ENCODE results near the gene ADAMTS12. TPM values are rescaled to one million over a fixed set of nuclear protein-coding genes. Genes with fewer than 3 reads are reported as not detected.
A peak's percentile ranks its signal among the peaks of the same experiment; 100 is the strongest.
"Not testable (repeated sequence)": the region's sequence is repeated elsewhere in the genome, so short reads cannot be mapped to it uniquely, and the experiment has no call there.

The ADAMTS12 gene
- total and polyA plus RNA-seq, 3 experiments from 2014 or later = not detected

- DNase-seq = no peak
- Mint-ChIP-seq H3K27ac (no peak overlapping the region), H3K36me3 (no peaks in the 10 kb centered on the region), H3K4me1 (no peaks in the 10 kb centered on the region), H3K27me3 (peaks cover 1 to 3% of the 10 kb centered on the region in 2 donors), H3K9me3 (peaks cover 0 to 2% (median 0%) of the 10 kb centered on the region in 5 donors), H3K4me3 (no peak overlapping the region)
- POLR2A ChIA-PET = no interaction called here
- H3K36me3 ChIP-seq (ENCODE audit: insufficient read depth, low read length) = no peaks in the 10 kb centered on the region
- CTCF ChIA-PET = no interaction called here
- no peak overlapping the region for H3K27ac ChIP-seq (ENCODE audit: low read depth, low read length)
- no peaks in the 10 kb centered on the region for H3K9me3 ChIP-seq (ENCODE audit: low read length)
- H3K27me3 ChIP-seq (ENCODE audit: insufficient read depth, low read length, poor library complexity, severe bottlenecking) = no peaks in the 10 kb centered on the region
- H3K4me3 ChIP-seq (ENCODE audit: low read length) = no peak overlapping the region
- no peaks in the 10 kb centered on the region for H3K4me1 ChIP-seq (ENCODE audit: insufficient read depth, low read length)
Measured at GRCh38 chr5:33524476-33524875, 367.3 kb downstream of the ADAMTS12 start.

GRCh38 chr5:33523208-33523771, 368.5 kb downstream of the ADAMTS12 start:
- H3K36me3 Mint-ChIP-seq = no peaks in the 10 kb centered on the region
- H3K4me3 Mint-ChIP-seq = no peak overlapping the region
- no peak for DNase-seq
- no peak overlapping the region for H3K4me3 ChIP-seq (ENCODE audit: low read length)
- H3K9me3 ChIP-seq (ENCODE audit: low read length) = no peaks in the 10 kb centered on the region
- no peaks in the 10 kb centered on the region for H3K4me1 Mint-ChIP-seq
- H3K36me3 ChIP-seq (ENCODE audit: insufficient read depth, low read length) = no peaks in the 10 kb centered on the region
- no peak overlapping the region for H3K27ac ChIP-seq (ENCODE audit: low read depth, low read length)
- ChIA-PET POLR2A (no interaction called here), CTCF (no interaction called here)
- H3K27me3 ChIP-seq (ENCODE audit: insufficient read depth, low read length, poor library complexity, severe bottlenecking) = no peaks in the 10 kb centered on the region
- peaks cover 1 to 6% of the 10 kb centered on the region in 2 donors for H3K27me3 Mint-ChIP-seq
- H3K27ac Mint-ChIP-seq = no peak overlapping the region
- no peaks in the 10 kb centered on the region for H3K4me1 ChIP-seq (ENCODE audit: insufficient read depth, low read length)
- peaks cover 0 to 4% (median 0%) of the 10 kb centered on the region in 5 donors for H3K9me3 Mint-ChIP-seq

DNA sequence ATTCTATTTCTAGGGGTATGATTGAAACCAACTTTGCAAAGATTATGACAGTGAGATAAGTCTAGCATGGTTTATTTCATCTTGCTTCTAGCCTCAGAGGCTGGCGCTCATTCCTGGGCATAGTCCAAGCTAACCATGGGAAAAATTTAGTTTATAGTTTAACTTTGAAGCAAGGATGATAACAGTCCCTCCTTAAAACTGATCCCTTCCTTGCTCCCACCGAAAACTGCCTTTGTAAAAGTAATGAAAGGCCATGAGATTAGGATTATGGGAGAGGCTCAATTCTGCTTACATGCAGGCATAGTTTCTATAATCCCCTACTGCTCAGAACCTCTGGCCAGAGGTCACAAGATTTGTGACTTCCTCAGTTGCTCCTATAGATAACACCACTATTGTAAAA, 375.4 kb downstream of the ADAMTS12 start:
- H3K27me3 Mint-ChIP-seq = peaks cover 4 to 10% of the 10 kb centered on the region in 2 donors
- ChIA-PET POLR2A (no interaction called here), CTCF (no interaction called here)
- no peaks in the 10 kb centered on the region for H3K4me1 ChIP-seq (ENCODE audit: insufficient read depth, low read length)
- H3K27ac Mint-ChIP-seq = no peak overlapping the region
- H3K36me3 ChIP-seq (ENCODE audit: insufficient read depth, low read length) = no peaks in the 10 kb centered on the region
- DNase-seq = no peak
- H3K4me3 ChIP-seq (ENCODE audit: low read length) = no peak overlapping the region
- no peaks in the 10 kb centered on the region for H3K27me3 ChIP-seq (ENCODE audit: insufficient read depth, low read length, poor library complexity, severe bottlenecking)
- H3K9me3 ChIP-seq (ENCODE audit: low read length) = no peaks in the 10 kb centered on the region
- H3K27ac ChIP-seq (ENCODE audit: low read depth, low read length) = no peak overlapping the region
- H3K36me3 Mint-ChIP-seq = no peaks in the 10 kb centered on the region
- H3K9me3 Mint-ChIP-seq = peaks cover 0 to 4% (median 0%) of the 10 kb centered on the region in 5 donors
- H3K4me1 Mint-ChIP-seq = no peaks in the 10 kb centered on the region
- H3K4me3 Mint-ChIP-seq = no peak overlapping the region

- H3K27me3 ChIP-seq (ENCODE audit: insufficient read depth, low read length, poor library complexity, severe bottlenecking); H3K36me3 Mint-ChIP-seq; CTCF ChIA-PET; H3K27ac Mint-ChIP-seq; H3K9me3 ChIP-seq (ENCODE audit: low read length); H3K9me3 Mint-ChIP-seq; H3K27me3 Mint-ChIP-seq; H3K4me1 Mint-ChIP-seq; H3K4me3 Mint-ChIP-seq; H3K4me1 ChIP-seq (ENCODE audit: insufficient read depth, low read length); DNase-seq; H3K36me3 ChIP-seq (ENCODE audit: insufficient read depth, low read length); H3K4me3 ChIP-seq (ENCODE audit: low read length); H3K27ac ChIP-seq (ENCODE audit: low read depth, low read length); POLR2A ChIA-PET: not testable (repeated sequence)
Measured at GRCh38 chr5:33515366-33515765, 376.4 kb downstream of the ADAMTS12 start.

DNA sequence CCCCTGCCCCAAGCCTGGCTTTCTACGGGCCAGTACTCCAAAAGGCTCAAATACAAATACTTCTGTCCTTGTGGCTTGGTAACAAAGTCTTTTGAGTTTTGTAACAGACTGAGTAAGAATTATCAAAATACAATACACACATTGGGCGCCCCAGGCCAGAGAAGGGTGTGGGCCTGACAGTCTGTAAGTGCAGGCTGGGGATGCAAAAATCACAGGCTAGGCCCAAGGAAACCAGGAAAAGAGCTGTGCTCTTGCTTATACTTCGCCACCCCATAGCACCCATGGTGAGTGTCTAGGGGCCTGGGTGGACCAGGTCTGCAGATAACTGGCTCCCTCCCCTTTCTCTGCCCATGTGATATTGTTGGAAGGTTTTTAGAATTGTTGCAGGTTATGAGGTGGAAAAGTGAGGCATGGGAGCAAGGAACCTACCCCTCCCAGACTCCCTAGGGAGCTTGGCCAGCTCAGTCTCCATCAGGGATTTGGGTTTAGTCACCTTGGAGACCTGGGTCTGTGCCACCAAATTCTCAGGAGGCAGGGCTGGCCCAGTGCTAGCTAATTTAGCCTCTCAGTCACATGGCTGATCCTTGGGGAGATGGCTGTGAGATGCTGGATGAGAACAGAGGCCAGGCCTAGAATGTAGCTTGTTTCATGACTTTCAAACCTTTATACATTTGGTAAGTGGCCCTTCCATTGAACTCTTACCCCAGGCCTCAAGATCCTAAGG, 378.2 kb downstream of the ADAMTS12 start:
- Histone ChIP-seq H3K27me3 (ENCODE audit: insufficient read depth, low read length, poor library complexity, severe bottlenecking) (no peaks in the 10 kb centered on the region), H3K27ac (ENCODE audit: low read depth, low read length) (no peak overlapping the region), H3K4me1 (ENCODE audit: insufficient read depth, low read length) (no peaks in the 10 kb centered on the region), H3K4me3 (ENCODE audit: low read length) (no peak overlapping the region), H3K36me3 (ENCODE audit: insufficient read depth, low read length) (no peaks in the 10 kb centered on the region), H3K9me3 (ENCODE audit: low read length) (no peaks in the 10 kb centered on the region)
- ChIA-PET CTCF (no interaction called here), POLR2A (no interaction called here)
- no peaks in the 10 kb centered on the region for H3K9me3 Mint-ChIP-seq
- DNase-seq = no peak
- H3K4me3 Mint-ChIP-seq = no peak overlapping the region
- no peaks in the 10 kb centered on the region for H3K36me3 Mint-ChIP-seq
- H3K27ac Mint-ChIP-seq = no peak overlapping the region
- no peaks in the 10 kb centered on the region for H3K4me1 Mint-ChIP-seq
- H3K27me3 Mint-ChIP-seq = peaks cover 4 to 10% of the 10 kb centered on the region in 2 donors

- H3K4me1 Mint-ChIP-seq = no peaks in the 10 kb centered on the region
- CTCF ChIA-PET = no interaction called here
- H3K9me3 Mint-ChIP-seq = no peaks in the 10 kb centered on the region
- Histone ChIP-seq H3K27ac (ENCODE audit: low read depth, low read length) (no peak overlapping the region), H3K4me3 (ENCODE audit: low read length) (no peak overlapping the region), H3K4me1 (ENCODE audit: insufficient read depth, low read length) (no peaks in the 10 kb centered on the region), H3K36me3 (ENCODE audit: insufficient read depth, low read length) (no peaks in the 10 kb centered on the region), H3K9me3 (ENCODE audit: low read length) (no peaks in the 10 kb centered on the region), H3K27me3 (ENCODE audit: insufficient read depth, low read length, poor library complexity, severe bottlenecking) (no peaks in the 10 kb centered on the region)
- H3K27me3 Mint-ChIP-seq = no peaks in the 10 kb centered on the region
- DNase-seq = no peak
- no peaks in the 10 kb centered on the region for H3K36me3 Mint-ChIP-seq
- POLR2A ChIA-PET = no interaction called here
- H3K27ac Mint-ChIP-seq = peak overlapping the region in 1 of 8 donors; percentile 59
- no peak overlapping the region for H3K4me3 Mint-ChIP-seq
Measured at GRCh38 chr5:33509036-33509435, 382.8 kb downstream of the ADAMTS12 start.

GRCh38 chr5:33507426-33507825, 384.4 kb downstream of the ADAMTS12 start:
- no peaks in the 10 kb centered on the region for H3K27me3 Mint-ChIP-seq
- Histone ChIP-seq H3K9me3 (ENCODE audit: low read length) (no peaks in the 10 kb centered on the region), H3K4me1 (ENCODE audit: insufficient read depth, low read length) (no peaks in the 10 kb centered on the region), H3K36me3 (ENCODE audit: insufficient read depth, low read length) (no peaks in the 10 kb centered on the region), H3K27ac (ENCODE audit: low read depth, low read length) (no peak overlapping the region), H3K4me3 (ENCODE audit: low read length) (no peak overlapping the region), H3K27me3 (ENCODE audit: insufficient read depth, low read length, poor library complexity, severe bottlenecking) (no peaks in the 10 kb centered on the region)
- POLR2A ChIA-PET = no interaction called here
- no peaks in the 10 kb centered on the region for H3K4me1 Mint-ChIP-seq
- H3K4me3 Mint-ChIP-seq = no peak overlapping the region
- no peak overlapping the region for H3K27ac Mint-ChIP-seq
- H3K9me3 Mint-ChIP-seq = no peaks in the 10 kb centered on the region
- DNase-seq = no peak
- H3K36me3 Mint-ChIP-seq = no peaks in the 10 kb centered on the region
- CTCF ChIA-PET = no interaction called here

- Histone ChIP-seq H3K27ac (ENCODE audit: low read depth, low read length) (no peak overlapping the region), H3K27me3 (ENCODE audit: insufficient read depth, low read length, poor library complexity, severe bottlenecking) (no peaks in the 10 kb centered on the region), H3K4me1 (ENCODE audit: insufficient read depth, low read length) (no peaks in the 10 kb centered on the region), H3K9me3 (ENCODE audit: low read length) (no peaks in the 10 kb centered on the region), H3K36me3 (ENCODE audit: insufficient read depth, low read length) (no peaks in the 10 kb centered on the region), H3K4me3 (ENCODE audit: low read length) (no peak overlapping the region)
- POLR2A ChIA-PET = no interaction called here
- Mint-ChIP-seq H3K4me3 (no peak overlapping the region), H3K27me3 (peaks cover 0 to 2% of the 10 kb centered on the region in 2 donors), H3K9me3 (no peaks in the 10 kb centered on the region), H3K36me3 (no peaks in the 10 kb centered on the region), H3K4me1 (no peaks in the 10 kb centered on the region), H3K27ac (no peak overlapping the region)
- CTCF ChIA-PET = no interaction called here
- DNase-seq = no peak
Measured at GRCh38 chr5:33504570-33504969, 387.2 kb downstream of the ADAMTS12 start.
